ENCODE data around the gene MEI1. TPM values are rescaled to one million over a fixed set of nuclear protein-coding genes. Genes with fewer than 3 reads are reported as not detected.

Gene MEI1
- total and polyA plus RNA-seq, 4 donors = 3.4 to 18.0 (median 6.7) TPM

DNA sequence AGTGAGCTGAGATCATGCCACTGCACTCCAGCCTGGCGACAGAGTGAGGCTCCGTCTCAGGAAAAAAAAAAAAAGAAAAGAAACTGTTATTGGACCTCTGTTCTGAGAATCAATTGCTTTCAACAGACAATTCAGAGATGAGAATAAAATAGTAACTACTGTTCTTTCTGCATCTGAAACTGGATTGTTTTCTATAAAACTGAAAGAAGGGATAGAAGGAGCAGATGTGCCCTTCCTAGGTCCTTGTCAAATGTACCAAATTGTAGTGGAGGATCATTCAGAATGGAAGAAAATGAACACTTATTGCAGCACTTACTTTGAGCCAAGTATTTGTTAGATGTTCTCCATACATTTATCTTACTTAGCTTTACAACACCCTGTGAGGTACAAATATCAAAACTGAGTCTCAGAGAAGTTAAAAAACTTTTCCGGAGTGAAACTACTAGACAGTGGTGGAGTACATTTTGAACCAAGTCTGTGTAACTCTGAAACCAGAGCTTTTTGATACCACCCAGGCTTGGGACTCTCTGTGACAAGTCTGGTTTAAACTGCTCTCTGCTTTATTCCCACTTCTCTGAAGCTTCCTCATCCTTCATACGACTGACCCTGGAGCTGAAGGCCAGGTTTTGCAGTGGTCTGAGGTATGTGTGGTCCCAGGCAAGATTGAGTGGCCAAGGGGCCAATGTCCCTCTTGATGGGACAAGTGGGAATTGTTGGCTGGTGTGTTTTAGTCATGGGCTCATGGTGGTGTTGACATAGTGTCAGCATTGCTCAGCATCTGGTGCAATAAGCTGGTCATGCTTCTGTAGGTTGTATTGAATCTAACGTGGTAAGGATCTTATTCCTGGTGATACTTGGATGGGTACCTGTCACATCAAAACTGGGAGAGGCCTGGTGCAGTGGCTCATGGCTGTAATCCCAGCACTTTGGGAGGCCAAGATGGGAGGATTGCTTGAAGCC lies 53.0 kb downstream of the MEI1 start:
- Histone ChIP-seq H3K9ac (ENCODE audit: insufficient read depth in 1 of 2, low read length in 2 of 2) (no peak overlapping the region), H3K36me3 (ENCODE audit: control insufficient read depth in 4 of 4, insufficient read depth in 4 of 4, low read length in 4 of 4) (no peaks in the 10 kb centered on the region), H3K27ac (ENCODE audit: low read depth in 1 of 2, low read length in 1 of 2) (peak overlapping the region in 1 of 2 donors; percentile 49), H3K27me3 (ENCODE audit: control insufficient read depth in 3 of 3, insufficient read depth in 3 of 3, low read length in 2 of 3) (no peaks in the 10 kb centered on the region), H3K4me3 (no peak overlapping the region), H3K9me3 (ENCODE audit: control insufficient read depth in 4 of 4, insufficient read depth in 3 of 4, low read length in 3 of 4) (no peaks in the 10 kb centered on the region), H3K4me1 (ENCODE audit: control insufficient read depth in 5 of 5, insufficient read depth in 5 of 5, low read length in 5 of 5) (no peaks in the 10 kb centered on the region)
- 75 to 80% methylated on average over 5 of the region's 5 CpGs for whole genome bisulfite sequencing, 2 donors
- TF ChIP-seq, protein P1, sequence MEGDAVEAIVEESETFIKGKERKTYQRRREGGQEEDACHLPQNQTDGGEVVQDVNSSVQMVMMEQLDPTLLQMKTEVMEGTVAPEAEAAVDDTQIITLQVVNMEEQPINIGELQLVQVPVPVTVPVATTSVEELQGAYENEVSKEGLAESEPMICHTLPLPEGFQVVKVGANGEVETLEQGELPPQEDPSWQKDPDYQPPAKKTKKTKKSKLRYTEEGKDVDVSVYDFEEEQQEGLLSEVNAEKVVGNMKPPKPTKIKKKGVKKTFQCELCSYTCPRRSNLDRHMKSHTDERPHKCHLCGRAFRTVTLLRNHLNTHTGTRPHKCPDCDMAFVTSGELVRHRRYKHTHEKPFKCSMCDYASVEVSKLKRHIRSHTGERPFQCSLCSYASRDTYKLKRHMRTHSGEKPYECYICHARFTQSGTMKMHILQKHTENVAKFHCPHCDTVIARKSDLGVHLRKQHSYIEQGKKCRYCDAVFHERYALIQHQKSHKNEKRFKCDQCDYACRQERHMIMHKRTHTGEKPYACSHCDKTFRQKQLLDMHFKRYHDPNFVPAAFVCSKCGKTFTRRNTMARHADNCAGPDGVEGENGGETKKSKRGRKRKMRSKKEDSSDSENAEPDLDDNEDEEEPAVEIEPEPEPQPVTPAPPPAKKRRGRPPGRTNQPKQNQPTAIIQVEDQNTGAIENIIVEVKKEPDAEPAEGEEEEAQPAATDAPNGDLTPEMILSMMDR (IDR thresholded peaks at IDR 0.05; ENCODE audit: control extremely low read depth, extremely low read depth) = no peak
- DNase-seq (no peak), ATAC-seq (ENCODE audit: insufficient read depth, low FRiP score) (no peak)

DNA sequence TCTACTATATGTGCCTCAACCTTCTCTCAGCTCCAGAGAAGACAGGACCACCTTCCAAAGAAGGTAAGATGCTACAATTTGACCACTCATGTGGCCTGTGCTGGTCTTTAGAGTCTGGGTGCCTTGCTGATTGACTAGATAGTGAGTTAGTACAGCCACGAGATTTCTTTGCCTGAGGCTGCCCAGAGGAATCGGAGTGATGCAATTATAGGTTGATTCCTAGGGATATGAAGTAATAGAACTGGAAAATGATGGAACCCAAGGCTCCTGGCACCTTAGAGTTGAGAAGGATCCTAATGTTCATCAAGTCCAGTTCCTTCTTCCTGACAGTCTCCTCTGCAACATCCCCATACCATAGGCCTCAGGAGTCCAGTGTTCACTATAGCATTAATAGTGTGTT lies 54.7 kb downstream of the MEI1 start:
- no peak for ATAC-seq (ENCODE audit: insufficient read depth, low FRiP score)
- Histone ChIP-seq H3K36me3 (ENCODE audit: control insufficient read depth in 4 of 4, insufficient read depth in 4 of 4, low read length in 4 of 4) (no peaks in the 10 kb centered on the region), H3K9me3 (ENCODE audit: control insufficient read depth in 4 of 4, insufficient read depth in 3 of 4, low read length in 3 of 4) (no peaks in the 10 kb centered on the region), H3K9ac (ENCODE audit: insufficient read depth in 1 of 2, low read length in 2 of 2) (no peak overlapping the region), H3K27ac (ENCODE audit: low read depth in 1 of 2, low read length in 1 of 2) (no peak overlapping the region), H3K4me3 (no peak overlapping the region), H3K4me1 (ENCODE audit: control insufficient read depth in 5 of 5, insufficient read depth in 5 of 5, low read length in 5 of 5) (no peaks in the 10 kb centered on the region), H3K27me3 (ENCODE audit: control insufficient read depth in 3 of 3, insufficient read depth in 3 of 3, low read length in 2 of 3) (no peaks in the 10 kb centered on the region)
- no peak for DNase-seq
- TF ChIP-seq, protein P1 (IDR thresholded peaks at IDR 0.05; ENCODE audit: control extremely low read depth, extremely low read depth) = no peak
- WGBS, 2 donors = 46 to 48% methylated on average over 2 of the region's 2 CpGs

DNA sequence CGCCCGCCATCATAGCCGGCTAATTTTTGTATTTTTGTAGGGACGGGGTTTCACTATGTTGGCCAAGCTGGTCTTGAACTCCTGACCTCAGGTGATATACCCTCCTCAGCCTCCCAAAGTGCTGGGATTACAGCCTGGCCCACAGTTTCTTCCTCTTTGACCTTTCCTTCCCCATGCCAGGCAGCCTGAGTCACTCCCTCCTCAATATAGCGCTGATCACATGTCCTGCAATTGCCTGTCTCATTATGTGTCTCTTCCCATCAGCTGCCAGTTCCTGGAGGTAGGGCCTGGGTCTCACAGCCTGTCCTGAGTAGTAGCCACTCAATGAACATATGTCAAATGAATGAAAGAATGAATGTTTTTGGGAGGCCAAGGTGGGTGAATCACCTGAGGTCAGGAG lies 58.2 kb downstream of the MEI1 start:
- no peaks in the 10 kb centered on the region for H3K36me3 ChIP-seq (ENCODE audit: control insufficient read depth in 4 of 4, insufficient read depth in 4 of 4, low read length in 4 of 4)
- H3K4me1 ChIP-seq (ENCODE audit: control insufficient read depth in 5 of 5, insufficient read depth in 5 of 5, low read length in 5 of 5) = no peaks in the 10 kb centered on the region
- WGBS, 2 donors = 95 to 98% methylated on average over 5 of the region's 5 CpGs
- H3K9me3 ChIP-seq (ENCODE audit: control insufficient read depth in 4 of 4, insufficient read depth in 3 of 4, low read length in 3 of 4) = no peaks in the 10 kb centered on the region
- H3K27me3 ChIP-seq (ENCODE audit: control insufficient read depth in 3 of 3, insufficient read depth in 3 of 3, low read length in 2 of 3) = no peaks in the 10 kb centered on the region
- DNase-seq = no peak
- no peak for ATAC-seq (ENCODE audit: insufficient read depth, low FRiP score)
- TF ChIP-seq, protein P1 (IDR thresholded peaks at IDR 0.05; ENCODE audit: control extremely low read depth, extremely low read depth) = no peak
- no peak overlapping the region for H3K9ac ChIP-seq (ENCODE audit: insufficient read depth in 1 of 2, low read length in 2 of 2)
- H3K27ac ChIP-seq (ENCODE audit: low read depth in 1 of 2, low read length in 1 of 2) = no peak overlapping the region
- H3K4me3 ChIP-seq = no peak overlapping the region

Measured in lung (tissue), 12 donors.